Tibial nerve (tissue), 4 donors: ENCODE data around the gene GABRB1. TPM values are rescaled to one million over a fixed set of nuclear protein-coding genes. Genes with fewer than 3 reads are reported as not detected.

ENCODE experiments used
- DNase-seq, 2 donors: peaks; one replicate each; pipeline ENCODE4 v3.0.0-alpha.2; 2019; ENCODE audit warnings: low spot score in 2 of 2
- H3K27ac ChIP-seq, 4 donors: fragments of 200-600 bp; sonication (generic) in 3 of 4; one replicate each; pipeline ENCODE4 v1.5.1; 2017 to 2019; ENCODE audit warnings: mild to moderate bottlenecking in 1 of 4
- H3K27me3 ChIP-seq, 2 donors: fragments of 200-600 bp; sonication (generic) in 1 of 2; one replicate each; pipeline versions ENCODE4 v1.5.1 to v1.6.0; 2017 to 2019
- H3K36me3 ChIP-seq, 3 donors: fragments of 200-600 bp; sonication (generic); one replicate each; pipeline ENCODE4 v1.5.1; 2018 to 2019
- H3K4me1 ChIP-seq, 4 donors: fragments of 200-600 bp; sonication (generic) in 3 of 4; one replicate each; pipeline ENCODE4 v1.5.1; 2017 to 2019
- H3K4me3 ChIP-seq, 4 donors: fragments of 200-600 bp; sonication (generic) in 3 of 4; one replicate each; pipeline ENCODE4 v1.5.1; 2017 to 2019; ENCODE audit warnings: mild to moderate bottlenecking in 1 of 4, moderate library complexity in 1 of 4
- H3K9me3 ChIP-seq, 4 donors: fragments of 200-600 bp; sonication (generic) in 3 of 4; one replicate each; pipeline ENCODE4 v1.5.1; 2017 to 2019
- EP300 ChIP-seq, 2 donors: sonication (generic); formaldehyde crosslinking; IDR thresholded peaks; one replicate each; pipeline ENCODE4 v1.6.1; 2017; ENCODE audit warnings: antibody characterized with exemption in 2 of 2, mild to moderate bottlenecking in 1 of 2
- POLR2A ChIP-seq, 2 donors: fragments of 450-650 bp; IDR thresholded peaks; one replicate each; pipeline ENCODE4 v1.6.1; 2017; ENCODE audit warnings: antibody characterized with exemption in 2 of 2, mild to moderate bottlenecking in 2 of 2, moderate library complexity in 2 of 2
- WGBS, 2 donors: methylation state at CpG; one replicate each; pipeline ENCODE4 v1.1.5; 2018; 5-methylcytosine and 5-hydroxymethylcytosine counted together
- total RNA-seq, 4 donors: library from RNA; depleted of rRNA; stranded (reverse); fragments of >200 nt; gene quantifications; one replicate each; pipeline ENCODE4 v1.1.0, GENCODE V29; 2016
- TF ChIP-seq, protein P1 (sequence below), 5 experiments: fragments of 200-600 bp in 3 of 5; fragments of 450-650 bp in 2 of 5; sonication (generic) in 3 of 5; IDR thresholded peaks; one replicate each; pipeline ENCODE4 v1.5.1; 2016 to 2019; ENCODE audit warnings: antibody characterized with exemption in 5 of 5, mild to moderate bottlenecking in 3 of 5, moderate library complexity in 2 of 5

Gene GABRB1
- total RNA-seq, 4 donors from 2014 or later, result not detected

DNA sequence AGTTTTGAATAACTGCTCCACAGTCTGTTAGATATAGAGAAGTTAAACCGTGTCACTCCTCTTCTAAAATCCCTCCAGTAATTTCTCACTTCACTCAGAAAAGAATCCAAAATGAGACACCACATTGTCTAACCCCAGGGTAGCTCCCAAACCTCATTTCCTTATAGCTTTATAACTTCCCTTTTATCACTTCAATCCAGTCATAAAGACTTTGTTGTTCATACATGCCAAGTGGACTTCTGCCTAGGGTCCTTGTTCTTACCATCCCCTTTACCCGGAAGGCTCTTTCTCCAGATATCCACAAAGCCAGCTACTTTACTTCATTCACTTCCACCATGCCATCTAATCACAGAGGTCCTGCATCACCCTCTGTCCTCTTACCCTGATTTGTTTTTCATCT lies 156.2 kb downstream of the GABRB1 start:
- TF ChIP-seq, protein P1, sequence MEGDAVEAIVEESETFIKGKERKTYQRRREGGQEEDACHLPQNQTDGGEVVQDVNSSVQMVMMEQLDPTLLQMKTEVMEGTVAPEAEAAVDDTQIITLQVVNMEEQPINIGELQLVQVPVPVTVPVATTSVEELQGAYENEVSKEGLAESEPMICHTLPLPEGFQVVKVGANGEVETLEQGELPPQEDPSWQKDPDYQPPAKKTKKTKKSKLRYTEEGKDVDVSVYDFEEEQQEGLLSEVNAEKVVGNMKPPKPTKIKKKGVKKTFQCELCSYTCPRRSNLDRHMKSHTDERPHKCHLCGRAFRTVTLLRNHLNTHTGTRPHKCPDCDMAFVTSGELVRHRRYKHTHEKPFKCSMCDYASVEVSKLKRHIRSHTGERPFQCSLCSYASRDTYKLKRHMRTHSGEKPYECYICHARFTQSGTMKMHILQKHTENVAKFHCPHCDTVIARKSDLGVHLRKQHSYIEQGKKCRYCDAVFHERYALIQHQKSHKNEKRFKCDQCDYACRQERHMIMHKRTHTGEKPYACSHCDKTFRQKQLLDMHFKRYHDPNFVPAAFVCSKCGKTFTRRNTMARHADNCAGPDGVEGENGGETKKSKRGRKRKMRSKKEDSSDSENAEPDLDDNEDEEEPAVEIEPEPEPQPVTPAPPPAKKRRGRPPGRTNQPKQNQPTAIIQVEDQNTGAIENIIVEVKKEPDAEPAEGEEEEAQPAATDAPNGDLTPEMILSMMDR (IDR thresholded peaks at IDR 0.05), result no peak
- TF ChIP-seq EP300 (IDR thresholded peaks at IDR 0.05) (no peak), POLR2A (IDR thresholded peaks at IDR 0.05) (no peak)
- WGBS, 2 donors, result 48 to 51% methylated on average over 2 of the region's 2 CpGs
- H3K27ac ChIP-seq, result no peak overlapping the region
- no peak overlapping the region for H3K4me3 ChIP-seq
- no peaks in the 10 kb centered on the region for H3K27me3 ChIP-seq
- no peaks in the 10 kb centered on the region for H3K9me3 ChIP-seq
- H3K4me1 ChIP-seq, result no peaks in the 10 kb centered on the region
- DNase-seq, result no peak
- H3K36me3 ChIP-seq, result no peaks in the 10 kb centered on the region

DNA sequence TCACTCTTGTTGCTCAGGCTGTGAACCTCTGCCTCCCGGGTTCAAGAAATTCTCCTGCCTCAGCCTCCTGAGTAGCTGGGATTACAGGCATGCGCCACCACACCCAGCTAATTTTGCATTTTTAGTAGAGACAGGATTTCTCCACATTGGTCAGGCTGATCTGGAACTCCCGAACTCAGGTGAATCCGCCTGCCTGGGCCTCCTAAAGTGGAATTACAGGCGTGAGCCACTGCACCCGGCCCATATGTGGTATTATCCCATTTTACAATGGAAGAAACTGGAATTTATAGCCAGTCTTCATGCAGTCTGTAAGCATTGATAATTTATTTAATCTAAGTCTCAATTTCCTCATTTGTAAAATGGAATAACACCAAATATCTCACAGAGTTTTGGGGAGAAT lies 161.8 kb downstream of the GABRB1 start:
- no peaks in the 10 kb centered on the region for H3K4me1 ChIP-seq
- TF ChIP-seq EP300 (IDR thresholded peaks at IDR 0.05) (no peak), POLR2A (IDR thresholded peaks at IDR 0.05) (no peak)
- TF ChIP-seq, protein P1 (IDR thresholded peaks at IDR 0.05), result no peak
- no peak overlapping the region for H3K4me3 ChIP-seq
- WGBS, 2 donors, result 74 to 81% methylated on average over 6 of the region's 6 CpGs
- no peak overlapping the region for H3K27ac ChIP-seq
- no peak for DNase-seq
- no peaks in the 10 kb centered on the region for H3K9me3 ChIP-seq
- H3K27me3 ChIP-seq, result no peaks in the 10 kb centered on the region
- H3K36me3 ChIP-seq, result no peaks in the 10 kb centered on the region

DNA sequence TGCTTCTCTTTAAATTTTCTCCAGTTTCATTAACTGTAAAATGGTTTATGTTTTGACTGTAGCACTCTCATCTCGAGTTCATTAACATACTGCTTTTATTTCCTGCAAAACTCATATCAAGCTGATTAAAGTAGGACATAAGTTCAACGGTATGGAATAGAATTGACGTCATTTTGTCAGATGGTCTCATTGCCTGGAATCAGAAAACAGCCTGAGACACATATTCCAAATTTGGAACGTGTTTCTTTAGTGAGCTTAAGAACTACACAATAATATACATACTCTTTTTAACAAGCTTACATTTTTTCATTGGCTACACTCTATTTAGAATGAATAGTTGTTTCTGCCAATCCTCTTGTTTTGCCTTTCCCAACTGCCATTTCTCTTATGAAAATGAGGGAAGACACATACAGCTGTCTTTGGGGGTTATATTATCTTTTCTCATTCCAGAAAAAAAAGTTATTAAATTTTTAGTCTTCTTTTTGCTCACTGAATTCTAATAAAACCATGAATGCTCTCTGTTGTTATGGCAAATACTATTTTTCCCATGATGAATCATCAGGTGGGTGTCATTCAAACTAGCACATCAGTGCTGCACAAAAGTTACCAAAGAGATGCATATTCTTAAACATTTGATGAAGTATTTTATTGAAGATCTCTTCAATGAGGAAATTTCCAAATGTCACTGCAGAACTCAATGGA lies 162.8 kb downstream of the GABRB1 start:
- no peaks in the 10 kb centered on the region for H3K27me3 ChIP-seq
- no peak for DNase-seq
- no peak overlapping the region for H3K27ac ChIP-seq
- H3K4me3 ChIP-seq, result no peak overlapping the region
- no peaks in the 10 kb centered on the region for H3K4me1 ChIP-seq
- 65 to 72% methylated on average over 4 of the region's 4 CpGs for WGBS, 2 donors
- H3K9me3 ChIP-seq, result no peaks in the 10 kb centered on the region
- no peaks in the 10 kb centered on the region for H3K36me3 ChIP-seq
- TF ChIP-seq EP300 (IDR thresholded peaks at IDR 0.05) (no peak), POLR2A (IDR thresholded peaks at IDR 0.05) (no peak)
- TF ChIP-seq, protein P1 (IDR thresholded peaks at IDR 0.05), result no peak

DNA sequence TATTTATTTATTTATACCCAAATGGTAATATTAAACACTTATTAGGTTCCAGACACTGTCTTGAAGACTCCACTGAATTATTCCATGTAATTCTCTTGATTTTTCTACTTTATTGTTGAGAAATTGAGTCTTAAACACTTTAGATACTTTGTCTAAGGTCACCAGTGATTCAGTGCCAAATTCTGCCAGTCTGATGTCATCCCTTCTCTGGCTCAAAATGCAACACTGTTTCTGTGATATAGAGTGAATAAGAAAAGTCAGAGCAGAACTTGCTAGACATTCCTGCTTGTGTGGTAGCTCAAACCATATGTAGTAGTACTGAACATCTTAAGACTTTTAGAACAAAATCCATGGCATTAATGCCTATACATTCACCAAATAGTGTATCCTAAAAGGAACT lies 164.3 kb downstream of the GABRB1 start:
- TF ChIP-seq, protein P1 (IDR thresholded peaks at IDR 0.05), result no peak
- TF ChIP-seq EP300 (IDR thresholded peaks at IDR 0.05) (no peak), POLR2A (IDR thresholded peaks at IDR 0.05) (no peak)
- Histone ChIP-seq H3K9me3 (no peaks in the 10 kb centered on the region), H3K4me1 (no peaks in the 10 kb centered on the region), H3K36me3 (no peaks in the 10 kb centered on the region), H3K27me3 (no peaks in the 10 kb centered on the region), H3K27ac (no peak overlapping the region), H3K4me3 (no peak overlapping the region)
- no peak for DNase-seq

DNA sequence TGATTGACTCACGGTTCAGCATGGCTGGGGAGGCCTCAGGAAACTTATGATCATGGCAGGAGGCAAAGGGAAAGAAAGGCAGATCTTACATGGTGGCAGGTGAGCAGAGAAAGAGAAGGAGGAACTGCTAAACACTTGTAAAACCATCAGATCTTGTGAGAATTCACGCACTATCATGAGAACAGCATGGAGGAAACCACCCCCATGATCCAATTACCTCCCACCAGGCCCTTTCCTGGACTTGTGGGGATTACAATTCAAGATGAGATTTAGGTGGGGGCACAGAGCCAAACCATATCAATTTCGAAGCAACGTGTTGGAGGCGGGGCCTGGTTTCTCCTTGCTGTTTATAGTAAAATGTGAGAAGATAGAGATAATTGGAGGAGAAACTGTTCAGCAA lies 167.4 kb downstream of the GABRB1 start:
- WGBS, 2 donors, result 64 to 67% methylated on average over 5 of the region's 5 CpGs
- H3K4me3 ChIP-seq, result no peak overlapping the region
- H3K4me1 ChIP-seq, result no peaks in the 10 kb centered on the region
- no peaks in the 10 kb centered on the region for H3K27me3 ChIP-seq
- H3K9me3 ChIP-seq, result no peaks in the 10 kb centered on the region
- no peak overlapping the region for H3K27ac ChIP-seq
- no peaks in the 10 kb centered on the region for H3K36me3 ChIP-seq
- no peak for TF ChIP-seq EP300 (IDR thresholded peaks at IDR 0.05)
- TF ChIP-seq POLR2A (IDR thresholded peaks at IDR 0.05), result no peak
- TF ChIP-seq, protein P1 (IDR thresholded peaks at IDR 0.05), result no peak
- no peak for DNase-seq
